K562 (cell line): ENCODE measurements around the gene EML6. TPM values are rescaled to one million over a fixed set of nuclear protein-coding genes. Genes with fewer than 3 reads are reported as not detected.
A peak's percentile ranks its signal among the peaks of the same experiment; 100 is the strongest.

Experiments
- ATAC-seq: fragments of 200-7000 bp; cut with Tn5 transposase; 3 replicates; pipeline ENCODE4 v1.9.1; 2020; ENCODE audit warnings: moderate library complexity
- BruUV-seq: library from RNA; stranded (reverse); fragments of 400-500 nt; replicated peaks from 2 replicates; lab custom pipeline; 2021; lab: Mats Ljungman, UMichigan
- CTCF ChIA-PET: fragments of 300-600 bp; formaldehyde crosslinking; extraction: SDS; loops from one replicate; lab custom pipeline; 2021; ENCODE audit warnings: low intra/inter-chr PET ratio; lab: Yijun Ruan, JAX
- POLR2A ChIA-PET: fragments of 300-600, 350-650 bp; sonication (Branson Sonifier 250); formaldehyde crosslinking; extraction: SDS; loops from one replicate; lab custom pipeline; 2021; ENCODE audit warnings: antibody characterized with exemption, inconsistent platforms; lab: Yijun Ruan, JAX
- DNase-seq, 4 experiments: peaks; one replicate each; pipeline versions ENCODE4 v3.0.0 to v3.0.0-alpha.2; 2011 to 2018; ENCODE audit warnings: low spot score in 3 of 4, mixed read lengths in 3 of 4; ENCODE audit errors: extremely low read depth in 1 of 4
- FAIRE-seq: peaks from 2 replicates; lab custom pipeline; 2011; peaks lifted over from hg19 to GRCh38; lab: Jason Lieb, UNC
- H2AFZ ChIP-seq: 2 replicates; pipeline ENCODE4 v1.6.0; 2011; ENCODE audit warnings: low read depth, low read length, control low read depth, inconsistent platforms
- H3K27ac ChIP-seq: fragments of 200-600 bp; 3 replicates; pipeline ENCODE4 v1.8.0; 2011; ENCODE audit warnings: low read depth, mild to moderate bottlenecking, control low read depth, inconsistent platforms, low read length, moderate library complexity, mixed read lengths; ENCODE audit errors: extremely low read depth
- H3K27me3 ChIP-seq, 2 experiments: fragments of 300-600 bp in 1 of 2; 2 replicates in 1 of 2; 3 replicates in 1 of 2; pipeline versions ENCODE4 v1.6.0 to v1.8.0; 2011; ENCODE audit warnings: inconsistent platforms in 2 of 2, low read length in 2 of 2, mild to moderate bottlenecking in 1 of 2, mixed read lengths in 1 of 2, moderate library complexity in 1 of 2; ENCODE audit not compliant: control insufficient read depth in 2 of 2, insufficient read depth in 2 of 2
- H3K36me3 ChIP-seq: fragments of 300-600 bp; 3 replicates; pipeline ENCODE4 v1.8.0; 2011; ENCODE audit warnings: mild to moderate bottlenecking, low read length, inconsistent platforms; ENCODE audit not compliant: control insufficient read depth, insufficient read depth
- H3K4me1 ChIP-seq, 2 experiments: fragments of 200-600 bp in 1 of 2; replicated peaks in 1 of 2; 2 replicates in 1 of 2; 3 replicates in 1 of 2; pipeline versions ENCODE4 v1.5.1 to v1.8.0; 2011; ENCODE audit warnings: inconsistent platforms in 2 of 2, low read length in 2 of 2, mild to moderate bottlenecking in 1 of 2, mixed read lengths in 1 of 2, moderate library complexity in 1 of 2; ENCODE audit not compliant: control insufficient read depth in 2 of 2, insufficient read depth in 2 of 2
- H3K4me2 ChIP-seq: 2 replicates; pipeline ENCODE4 v1.6.1; 2011; ENCODE audit warnings: low read length, control low read depth, inconsistent platforms, mixed read lengths; ENCODE audit not compliant: insufficient read depth
- H3K4me3 ChIP-seq: fragments of 200-600 bp; sonication (generic), shearing (Covaris generic); 2 replicates; pipeline ENCODE4 v1.5.1; 2016; ENCODE audit warnings: control low read depth, inconsistent platforms
- H3K79me2 ChIP-seq: fragments of 200-600 bp; 3 replicates; pipeline ENCODE4 v1.8.0; 2011; ENCODE audit warnings: low read length, inconsistent platforms; ENCODE audit not compliant: control insufficient read depth, insufficient read depth
- H3K9ac ChIP-seq, 2 experiments: 2 replicates each; pipeline versions ENCODE4 v1.6.0 to v1.6.1; 2011; ENCODE audit warnings: low read depth in 2 of 2, low read length in 2 of 2, control low read depth in 1 of 2, inconsistent platforms in 1 of 2, mild to moderate bottlenecking in 1 of 2, mixed read lengths in 1 of 2; ENCODE audit not compliant: insufficient read depth in 1 of 2
- H3K9me1 ChIP-seq: one replicate; pipeline ENCODE4 v1.6.0; 2011; ENCODE audit warnings: inconsistent platforms, mild to moderate bottlenecking, low read length, moderate library complexity; ENCODE audit not compliant: control insufficient read depth, insufficient read depth
- H3K9me3 ChIP-seq: replicated peaks from 2 replicates; pipeline ENCODE4 v1.5.1; 2011; ENCODE audit warnings: low read depth, low read length, inconsistent platforms; ENCODE audit not compliant: control insufficient read depth, insufficient read depth
- H4K20me1 ChIP-seq: replicated peaks from 2 replicates; pipeline ENCODE4 v1.6.1; 2011; ENCODE audit warnings: low read length, inconsistent platforms, mixed read lengths; ENCODE audit not compliant: control insufficient read depth, insufficient read depth
- C11orf30 ChIP-seq: fragments of 450-650 bp; IDR thresholded peaks from 2 replicates; pipeline ENCODE4 v1.6.1; 2016; ENCODE audit warnings: low read depth, mild to moderate bottlenecking
- ILK ChIP-seq: fragments of 450-650 bp; IDR thresholded peaks from 2 replicates; pipeline ENCODE4 v1.6.1; 2016; ENCODE audit warnings: missing genetic modification characterization, low read depth, mild to moderate bottlenecking, missing compliant biosample characterization, moderate library complexity, borderline replicate concordance
- MTF1 ChIP-seq: fragments of 250-450 bp; sonication (Bioruptor Pico); IDR thresholded peaks from 2 replicates; pipeline ENCODE4 v1.9.0; 2021; ENCODE audit warnings: moderate library complexity, mild to moderate bottlenecking, inconsistent platforms, borderline replicate concordance
- NFE2L1 ChIP-seq: fragments of 450-650 bp; IDR thresholded peaks from 2 replicates; pipeline ENCODE4 v1.6.1; 2016; ENCODE audit warnings: missing genetic modification characterization, low read depth, mild to moderate bottlenecking, missing compliant biosample characterization, moderate library complexity, borderline replicate concordance
- NFIX ChIP-seq: fragments of 250-450 bp; sonication (Bioruptor Pico); IDR thresholded peaks from 2 replicates; pipeline ENCODE4 v1.4.0; 2020; ENCODE audit warnings: low read depth, mild to moderate bottlenecking, moderate library complexity
- PTTG1 ChIP-seq: fragments of 450-650 bp; IDR thresholded peaks from 2 replicates; pipeline ENCODE4 v1.6.1; 2016; ENCODE audit warnings: low read depth, mild to moderate bottlenecking, missing genetic modification characterization, missing compliant biosample characterization
- ZNF668 ChIP-seq: fragments of 250-450 bp; sonication (Bioruptor Pico); IDR thresholded peaks from 2 replicates; pipeline ENCODE4 v1.8.0; 2022; ENCODE audit warnings: mild to moderate bottlenecking, inconsistent platforms
- WGBS: fragments of 100-300 bp; shearing (Covaris generic); methylation state at CpG from one replicate; pipeline ENCODE4 v1.1.6; 2016; ENCODE audit warnings: low coverage, mixed read lengths; ENCODE audit not compliant: insufficient coverage; ENCODE audit errors: missing lambda C conversion rate; 5-methylcytosine and 5-hydroxymethylcytosine counted together
- in situ Hi-C: fragments of 300-500 bp; cut with MboI; formaldehyde crosslinking; loops from 4 replicates; pipeline ENCODE4 v1.15.0; 2018; ENCODE audit warnings: inconsistent platforms, mixed read lengths
- intact Hi-C: fragments of 100-400 bp; cut with micrococcal nuclease; formaldehyde crosslinking; loops from 2 replicates; pipeline ENCODE4 v1.14.2; 2022
- polyA plus RNA-seq, 8 experiments: library from polyadenylated mRNA; depleted of rRNA in 4 of 8; stranded (reverse) in 5 of 8; unstranded in 3 of 8; fragments of >200 nt; fragmentation: Nextera tagmentation in 2 of 8; fragmentation: Illumina TruSeq in 1 of 8; extraction: Ambion mirVana in 2 of 8; extraction: Trizol in 1 of 8; gene quantifications; 2 replicates each; pipeline versions ENCODE4 v1.2.1 to v1.2.3, GENCODE V29; 2011 to 2014; ENCODE audit warnings: inconsistent platforms in 1 of 8, missing spikeins in 1 of 8
- total RNA-seq, 7 experiments: library from RNA; depleted of rRNA in 6 of 7; stranded (reverse); fragments of >200 nt in 6 of 7; fragmentation: Illumina TruSeq in 2 of 7; extraction: Trizol in 2 of 7; gene quantifications; 2 replicates each; pipeline versions ENCODE4 v1.2.1 to v1.2.3, GENCODE V29; 2011 to 2021; ENCODE audit warnings: low replicate concordance in 1 of 7
- TF ChIP-seq, protein P1 (sequence below): sonication (generic); formaldehyde crosslinking; IDR thresholded peaks from 2 replicates; pipeline ENCODE4 v1.8.1; 2023; ENCODE audit warnings: mild to moderate bottlenecking, missing genetic modification reagents
- TF ChIP-seq, protein P2 (sequence below): fragments of 450-650 bp; IDR thresholded peaks from 2 replicates; pipeline ENCODE4 v1.7.1; 2018; ENCODE audit warnings: mild to moderate bottlenecking, low read depth; ENCODE audit not compliant: partially characterized antibody
- TF ChIP-seq, protein P3 (sequence below), 2 experiments: fragments of 450-650 bp; conservative IDR thresholded peaks; 2 replicates each; pipeline ENCODE4 v1.6.1; 2017; ENCODE audit warnings: mild to moderate bottlenecking in 2 of 2, moderate library complexity in 2 of 2
- TF ChIP-seq, protein P4 (sequence below), 2 experiments: fragments of 450-650 bp; IDR thresholded peaks; 2 replicates each; pipeline ENCODE4 v1.6.1; 2018; ENCODE audit warnings: mild to moderate bottlenecking in 2 of 2, low read depth in 1 of 2; ENCODE audit not compliant: partially characterized antibody in 2 of 2

EML6 gene
- total and polyA plus RNA-seq, 9 of the 15 experiments (the other 6 are each of a cell fraction or from before 2014, with no cell fraction given) = 0.07 to 0.56 (median 0.25) TPM

DNA sequence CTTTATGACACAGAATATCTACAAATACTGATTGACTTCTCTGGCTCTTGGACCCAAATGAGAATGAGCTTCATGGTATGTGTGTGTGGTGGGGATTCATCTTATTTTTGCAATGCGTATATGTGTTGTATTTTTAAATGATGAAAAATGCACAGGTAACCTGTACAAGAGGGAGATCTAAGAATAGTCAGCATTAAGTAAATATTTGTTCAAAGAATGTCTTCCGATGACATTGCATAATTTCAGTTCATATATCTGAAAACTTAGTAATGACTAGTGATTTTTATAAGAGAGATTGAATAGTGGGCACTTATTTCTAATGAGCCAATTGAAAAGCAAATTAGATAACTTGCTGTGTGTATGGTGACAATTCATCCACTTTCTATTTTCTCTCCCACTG is 66.4 kb downstream of the EML6 start:
- DNase-seq (no peak), ATAC-seq (no peak), FAIRE-seq (no peak)
- intact Hi-C loops (no loop called here), in situ Hi-C loops (no loop called here)
- Histone ChIP-seq H3K79me2 (no peaks in the 10 kb centered on the region), H3K27ac (no peak overlapping the region), H3K27me3 (peaks cover 21 to 29% of the 10 kb centered on the region in 2 experiments), H3K9me1 (no peaks in the 10 kb centered on the region), H3K36me3 (no peaks in the 10 kb centered on the region), H3K4me1 (no peaks in the 10 kb centered on the region), H3K9me3 (no peaks in the 10 kb centered on the region), H3K4me2 (no peak overlapping the region), H3K4me3 (no peak overlapping the region), H4K20me1 (no peaks in the 10 kb centered on the region), H3K9ac (no peak overlapping the region), H2AFZ (no peak overlapping the region)
- WGBS = 6% methylated on average over 2 of the region's 2 CpGs
- POLR2A ChIA-PET = interaction anchor here (1.0 kb wide), 1 partner anchor 17 kb away, joined by 3 read pairs; no protein-coding TSS in a partner anchor
- CTCF ChIA-PET = no interaction called here
- no TSS peak for BruUV-seq
- TF ChIP-seq PTTG1 (no peak), NFIX (CRISPR knock-in tag) (no peak), ZNF668 (no peak), C11orf30 (peak; percentile 28; the same call in 1 of the 2 replicates), MTF1 (CRISPR knock-in tag) (no peak), NFE2L1 (tag) (peak; percentile 10; the same call in 1 of the 2 replicates), ILK (tag) (no peak)
- TF ChIP-seq, protein P1, sequence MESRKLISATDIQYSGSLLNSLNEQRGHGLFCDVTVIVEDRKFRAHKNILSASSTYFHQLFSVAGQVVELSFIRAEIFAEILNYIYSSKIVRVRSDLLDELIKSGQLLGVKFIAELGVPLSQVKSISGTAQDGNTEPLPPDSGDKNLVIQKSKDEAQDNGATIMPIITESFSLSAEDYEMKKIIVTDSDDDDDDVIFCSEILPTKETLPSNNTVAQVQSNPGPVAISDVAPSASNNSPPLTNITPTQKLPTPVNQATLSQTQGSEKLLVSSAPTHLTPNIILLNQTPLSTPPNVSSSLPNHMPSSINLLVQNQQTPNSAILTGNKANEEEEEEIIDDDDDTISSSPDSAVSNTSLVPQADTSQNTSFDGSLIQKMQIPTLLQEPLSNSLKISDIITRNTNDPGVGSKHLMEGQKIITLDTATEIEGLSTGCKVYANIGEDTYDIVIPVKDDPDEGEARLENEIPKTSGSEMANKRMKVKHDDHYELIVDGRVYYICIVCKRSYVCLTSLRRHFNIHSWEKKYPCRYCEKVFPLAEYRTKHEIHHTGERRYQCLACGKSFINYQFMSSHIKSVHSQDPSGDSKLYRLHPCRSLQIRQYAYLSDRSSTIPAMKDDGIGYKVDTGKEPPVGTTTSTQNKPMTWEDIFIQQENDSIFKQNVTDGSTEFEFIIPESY (CRISPR knock-in tag) = no peak
- TF ChIP-seq, protein P2, sequence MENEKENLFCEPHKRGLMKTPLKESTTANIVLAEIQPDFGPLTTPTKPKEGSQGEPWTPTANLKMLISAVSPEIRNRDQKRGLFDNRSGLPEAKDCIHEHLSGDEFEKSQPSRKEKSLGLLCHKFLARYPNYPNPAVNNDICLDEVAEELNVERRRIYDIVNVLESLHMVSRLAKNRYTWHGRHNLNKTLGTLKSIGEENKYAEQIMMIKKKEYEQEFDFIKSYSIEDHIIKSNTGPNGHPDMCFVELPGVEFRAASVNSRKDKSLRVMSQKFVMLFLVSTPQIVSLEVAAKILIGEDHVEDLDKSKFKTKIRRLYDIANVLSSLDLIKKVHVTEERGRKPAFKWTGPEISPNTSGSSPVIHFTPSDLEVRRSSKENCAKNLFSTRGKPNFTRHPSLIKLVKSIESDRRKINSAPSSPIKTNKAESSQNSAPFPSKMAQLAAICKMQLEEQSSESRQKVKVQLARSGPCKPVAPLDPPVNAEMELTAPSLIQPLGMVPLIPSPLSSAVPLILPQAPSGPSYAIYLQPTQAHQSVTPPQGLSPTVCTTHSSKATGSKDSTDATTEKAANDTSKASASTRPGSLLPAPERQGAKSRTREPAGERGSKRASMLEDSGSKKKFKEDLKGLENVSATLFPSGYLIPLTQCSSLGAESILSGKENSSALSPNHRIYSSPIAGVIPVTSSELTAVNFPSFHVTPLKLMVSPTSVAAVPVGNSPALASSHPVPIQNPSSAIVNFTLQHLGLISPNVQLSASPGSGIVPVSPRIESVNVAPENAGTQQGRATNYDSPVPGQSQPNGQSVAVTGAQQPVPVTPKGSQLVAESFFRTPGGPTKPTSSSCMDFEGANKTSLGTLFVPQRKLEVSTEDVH = no peak
- TF ChIP-seq, protein P3, sequence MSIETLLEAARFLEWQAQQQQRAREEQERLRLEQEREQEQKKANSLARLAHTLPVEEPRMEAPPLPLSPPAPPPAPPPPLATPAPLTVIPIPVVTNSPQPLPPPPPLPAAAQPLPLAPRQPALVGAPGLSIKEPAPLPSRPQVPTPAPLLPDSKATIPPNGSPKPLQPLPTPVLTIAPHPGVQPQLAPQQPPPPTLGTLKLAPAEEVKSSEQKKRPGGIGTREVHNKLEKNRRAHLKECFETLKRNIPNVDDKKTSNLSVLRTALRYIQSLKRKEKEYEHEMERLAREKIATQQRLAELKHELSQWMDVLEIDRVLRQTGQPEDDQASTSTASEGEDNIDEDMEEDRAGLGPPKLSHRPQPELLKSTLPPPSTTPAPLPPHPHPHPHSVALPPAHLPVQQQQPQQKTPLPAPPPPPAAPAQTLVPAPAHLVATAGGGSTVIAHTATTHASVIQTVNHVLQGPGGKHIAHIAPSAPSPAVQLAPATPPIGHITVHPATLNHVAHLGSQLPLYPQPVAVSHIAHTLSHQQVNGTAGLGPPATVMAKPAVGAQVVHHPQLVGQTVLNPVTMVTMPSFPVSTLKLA (conservative IDR thresholded peaks at IDR 0.05) = no peak
- TF ChIP-seq, protein P4, sequence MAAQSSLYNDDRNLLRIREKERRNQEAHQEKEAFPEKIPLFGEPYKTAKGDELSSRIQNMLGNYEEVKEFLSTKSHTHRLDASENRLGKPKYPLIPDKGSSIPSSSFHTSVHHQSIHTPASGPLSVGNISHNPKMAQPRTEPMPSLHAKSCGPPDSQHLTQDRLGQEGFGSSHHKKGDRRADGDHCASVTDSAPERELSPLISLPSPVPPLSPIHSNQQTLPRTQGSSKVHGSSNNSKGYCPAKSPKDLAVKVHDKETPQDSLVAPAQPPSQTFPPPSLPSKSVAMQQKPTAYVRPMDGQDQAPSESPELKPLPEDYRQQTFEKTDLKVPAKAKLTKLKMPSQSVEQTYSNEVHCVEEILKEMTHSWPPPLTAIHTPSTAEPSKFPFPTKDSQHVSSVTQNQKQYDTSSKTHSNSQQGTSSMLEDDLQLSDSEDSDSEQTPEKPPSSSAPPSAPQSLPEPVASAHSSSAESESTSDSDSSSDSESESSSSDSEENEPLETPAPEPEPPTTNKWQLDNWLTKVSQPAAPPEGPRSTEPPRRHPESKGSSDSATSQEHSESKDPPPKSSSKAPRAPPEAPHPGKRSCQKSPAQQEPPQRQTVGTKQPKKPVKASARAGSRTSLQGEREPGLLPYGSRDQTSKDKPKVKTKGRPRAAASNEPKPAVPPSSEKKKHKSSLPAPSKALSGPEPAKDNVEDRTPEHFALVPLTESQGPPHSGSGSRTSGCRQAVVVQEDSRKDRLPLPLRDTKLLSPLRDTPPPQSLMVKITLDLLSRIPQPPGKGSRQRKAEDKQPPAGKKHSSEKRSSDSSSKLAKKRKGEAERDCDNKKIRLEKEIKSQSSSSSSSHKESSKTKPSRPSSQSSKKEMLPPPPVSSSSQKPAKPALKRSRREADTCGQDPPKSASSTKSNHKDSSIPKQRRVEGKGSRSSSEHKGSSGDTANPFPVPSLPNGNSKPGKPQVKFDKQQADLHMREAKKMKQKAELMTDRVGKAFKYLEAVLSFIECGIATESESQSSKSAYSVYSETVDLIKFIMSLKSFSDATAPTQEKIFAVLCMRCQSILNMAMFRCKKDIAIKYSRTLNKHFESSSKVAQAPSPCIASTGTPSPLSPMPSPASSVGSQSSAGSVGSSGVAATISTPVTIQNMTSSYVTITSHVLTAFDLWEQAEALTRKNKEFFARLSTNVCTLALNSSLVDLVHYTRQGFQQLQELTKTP (IDR thresholded peaks at IDR 0.05; ENCODE audit: low read depth in 1 of 2, partially characterized antibody in 2 of 2) = no peak
